Activated CD8-positive, alpha-beta memory T cell treated with anti-CD3 and anti-CD28 coated beads, Interleukin-2, amount 50 U/mL, for 24 hours (primary cell): ENCODE measurements around the gene CALY.

ENCODE experiments used
- DNase-seq: peaks from one replicate; pipeline ENCODE4 v3.0.0-alpha.2; 2020; ENCODE audit errors: extremely low read depth

The CALY gene

DNA sequence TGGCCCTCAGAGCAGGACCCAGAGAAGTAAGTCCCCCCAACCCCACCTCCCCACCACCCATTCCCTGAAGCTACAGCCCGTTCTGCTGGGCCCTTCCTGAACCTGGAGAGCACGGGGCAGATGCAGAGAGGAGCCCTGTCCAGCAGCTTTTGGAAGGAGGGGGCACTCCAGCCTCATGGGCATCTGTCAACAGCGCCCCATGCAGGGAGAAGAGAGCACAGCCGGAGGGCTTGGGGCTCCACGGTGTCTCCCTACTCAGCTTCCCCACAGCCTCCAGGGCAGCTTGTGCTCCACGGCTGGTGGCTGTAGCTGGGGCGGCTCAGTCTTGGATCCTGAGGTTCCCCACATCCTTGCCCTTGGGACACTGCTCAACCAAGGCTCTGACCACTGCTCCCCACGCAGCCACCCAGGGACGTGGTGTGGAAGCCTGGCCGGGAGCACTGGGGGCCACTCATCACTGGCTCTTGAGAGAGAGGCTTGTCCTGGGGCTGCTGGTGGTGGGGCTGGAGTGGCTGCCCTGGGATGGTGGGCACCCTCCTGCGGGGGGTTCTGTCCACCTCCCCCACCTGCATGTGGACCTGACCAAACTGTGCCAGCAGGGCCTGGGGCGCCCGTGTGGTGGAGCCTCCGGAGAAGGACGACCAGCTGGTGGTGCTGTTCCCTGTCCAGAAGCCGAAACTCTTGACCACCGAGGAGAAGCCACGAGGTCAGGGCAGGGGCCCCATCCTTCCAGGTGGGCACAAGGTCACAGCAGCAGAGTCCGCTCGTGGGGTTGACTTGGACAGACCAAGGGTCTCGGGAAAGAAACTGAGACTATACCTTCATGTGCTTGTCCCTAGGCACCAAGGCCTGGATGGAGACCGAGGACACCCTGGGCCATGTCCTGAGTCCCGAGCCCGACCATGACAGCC, 15.0 kb upstream of the CALY start:
- DNase-seq, result no peak

- DNase-seq, result no peak
Observed at GRCh38 chr10:133350950-133351329, 14.2 kb upstream of the CALY start.

DNA sequence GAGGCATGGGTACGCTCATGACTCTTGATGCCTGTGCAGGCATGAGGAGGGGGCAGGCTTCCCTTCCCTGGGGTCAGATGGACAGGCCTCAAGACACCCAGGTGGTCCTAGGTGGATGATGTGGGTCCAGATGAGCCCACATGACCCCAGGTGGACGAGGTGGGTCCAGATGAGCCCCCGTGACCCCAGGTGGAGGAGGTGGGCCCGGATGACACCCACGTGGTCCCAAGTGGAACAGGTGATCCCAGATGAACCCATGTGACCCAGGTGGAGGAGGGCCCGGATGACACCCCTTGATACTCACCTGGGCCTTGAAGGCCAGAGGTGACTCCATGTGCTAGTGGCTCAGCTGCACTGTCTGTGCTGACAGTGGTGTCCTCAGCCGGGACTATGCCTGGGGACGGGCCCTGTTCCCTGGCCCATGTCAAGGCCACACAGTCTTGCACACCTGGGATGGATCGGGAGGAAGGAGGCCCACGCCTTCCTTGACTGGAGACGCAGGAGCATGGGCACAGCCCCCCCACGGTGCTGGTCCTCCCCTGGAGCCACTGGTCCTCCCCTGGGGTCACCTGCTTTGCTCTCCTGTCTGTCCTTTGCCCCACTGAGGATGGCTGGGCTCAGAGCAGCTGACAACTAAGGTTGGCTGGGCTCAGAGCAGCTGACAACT, 13.7 kb upstream of the CALY start:
- no peak for DNase-seq

DNA sequence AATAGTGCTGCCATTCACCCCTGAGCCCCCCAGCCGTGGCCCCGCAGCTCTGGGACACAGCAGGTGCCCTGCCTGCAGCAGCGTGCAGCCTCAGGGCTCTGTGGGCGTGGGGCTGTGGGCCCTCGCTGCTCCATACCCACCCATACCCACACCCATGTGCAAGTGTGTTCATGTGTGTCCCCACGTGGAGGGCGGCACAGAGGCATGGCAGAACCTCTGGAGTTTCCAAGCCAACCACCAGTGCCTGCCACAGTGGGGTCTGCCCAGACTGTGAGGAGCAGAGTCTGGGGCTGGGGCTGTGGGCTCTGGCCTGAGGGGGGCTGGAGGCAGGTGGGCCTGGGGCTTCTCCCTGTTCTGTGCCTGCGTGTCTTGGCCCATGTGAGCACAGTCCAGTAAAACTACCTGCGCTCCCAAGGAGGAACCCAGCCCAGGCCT, 12.9 kb upstream of the CALY start:
- DNase-seq, result no peak

DNA sequence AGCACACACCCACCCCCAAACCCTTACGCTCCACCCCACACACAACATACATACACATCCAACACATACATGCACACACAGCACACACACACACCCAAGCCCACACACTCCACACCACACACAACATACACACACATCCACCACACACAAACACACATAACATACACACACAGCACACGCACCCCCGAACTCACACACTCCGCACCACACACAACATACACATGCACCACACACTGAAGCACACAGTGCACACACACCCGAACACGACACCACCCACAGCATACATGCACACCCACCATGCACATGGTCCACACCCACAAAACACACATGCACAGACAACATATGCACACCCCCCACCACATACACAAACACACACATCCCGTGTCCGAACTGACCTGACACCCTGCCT, 12.5 kb upstream of the CALY start:
- DNase-seq, result no peak

- DNase-seq, result no peak
Observed at GRCh38 chr10:133347710-133348517, 11.2 kb upstream of the CALY start.

- no peak for DNase-seq
Observed at GRCh38 chr10:133346413-133346812, 9.7 kb upstream of the CALY start.

- DNase-seq, result no peak
Observed at GRCh38 chr10:133344236-133344635, 7.5 kb upstream of the CALY start.

DNA sequence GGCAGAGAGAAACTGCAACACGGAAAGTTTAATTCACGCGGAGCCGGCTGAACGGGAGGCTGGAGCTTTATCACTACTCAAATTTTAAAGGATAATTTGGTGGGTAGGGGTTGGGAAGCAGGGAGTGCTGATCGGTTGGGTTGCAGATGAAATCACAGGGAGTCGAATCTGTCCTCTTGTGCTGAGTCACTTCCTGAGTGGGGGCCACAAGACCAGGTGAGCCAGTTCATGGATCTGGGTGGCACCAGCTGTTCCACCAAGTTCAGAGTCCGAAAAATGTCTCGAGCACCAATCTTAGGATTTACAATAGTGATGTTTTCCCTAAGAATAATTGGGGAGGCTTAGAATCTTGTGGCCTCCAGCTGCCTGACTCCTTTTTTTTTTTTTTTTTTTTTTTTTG, 6.9 kb upstream of the CALY start:
- DNase-seq, result no peak

DNA sequence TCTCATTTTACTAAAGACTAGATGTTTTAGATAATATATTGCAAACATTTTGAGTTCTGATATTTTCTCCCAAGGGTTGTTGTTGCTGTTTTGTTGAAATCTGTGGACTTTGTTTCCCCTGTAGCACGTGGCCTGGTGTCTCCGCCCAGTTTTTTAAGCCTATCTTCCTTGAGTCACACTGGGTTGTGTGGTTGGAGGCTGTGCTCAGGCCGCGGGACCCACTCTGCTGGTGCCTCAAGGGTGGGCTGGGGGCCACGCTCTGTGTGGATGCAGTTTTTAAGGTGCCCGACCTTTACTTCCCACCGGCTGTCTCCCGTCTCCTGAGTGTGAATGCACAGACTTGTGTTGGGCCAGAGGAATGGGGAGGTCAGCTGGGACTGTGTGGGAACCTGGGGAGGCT, 6.2 kb upstream of the CALY start:
- DNase-seq, result no peak

DNA sequence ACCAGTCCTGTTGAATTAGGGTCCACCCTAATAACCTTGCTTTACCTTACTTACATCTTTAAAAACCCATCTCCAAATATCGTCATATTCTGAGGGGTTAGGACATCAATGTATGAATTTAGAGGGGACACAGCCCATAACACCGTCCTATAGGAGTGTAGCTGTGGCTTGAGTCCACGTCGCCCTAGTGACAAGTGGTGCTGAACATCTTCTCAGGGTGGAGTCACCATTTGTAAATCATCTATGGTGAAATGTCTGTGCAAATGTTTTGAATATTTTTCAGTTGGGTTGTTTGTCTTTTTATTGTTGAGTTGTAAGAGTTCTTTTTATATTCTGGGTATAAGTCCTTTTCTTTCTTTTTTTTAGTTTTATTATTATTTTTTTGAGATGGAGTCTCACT, 5.3 kb upstream of the CALY start:
- no peak for DNase-seq

DNA sequence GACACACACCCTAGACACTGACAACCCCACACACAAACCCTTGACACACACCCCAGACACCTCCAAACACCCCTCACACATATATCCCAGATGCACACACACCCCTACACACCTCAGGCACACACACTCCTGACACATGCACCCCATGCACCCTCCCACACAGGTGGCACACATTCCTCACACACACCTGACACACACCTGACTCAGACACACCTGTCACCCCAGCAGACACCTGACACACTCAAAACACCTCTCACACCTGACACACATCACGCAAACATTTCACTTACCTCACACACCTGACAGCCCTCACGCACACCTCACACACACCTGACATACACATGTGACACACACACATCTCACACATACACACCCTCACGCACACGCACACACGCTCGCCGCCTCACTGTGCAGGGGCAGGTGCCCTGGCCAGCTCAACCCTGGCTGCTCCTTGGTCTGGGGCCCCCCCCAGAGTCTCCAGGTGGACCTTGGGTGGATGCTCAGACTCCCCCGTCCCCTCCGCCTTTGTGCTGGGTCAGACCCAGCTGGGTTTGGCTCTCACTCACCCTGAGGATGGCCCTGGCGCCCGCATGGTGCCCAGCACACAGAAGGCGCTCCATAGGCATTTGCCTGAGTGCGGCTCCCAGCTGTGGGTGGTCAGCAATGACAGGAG, 3.1 kb upstream of the CALY start:
- no peak for DNase-seq

- no peak for DNase-seq
Observed at GRCh38 chr10:133338080-133339071, 1.7 kb upstream of the CALY start.

DNA sequence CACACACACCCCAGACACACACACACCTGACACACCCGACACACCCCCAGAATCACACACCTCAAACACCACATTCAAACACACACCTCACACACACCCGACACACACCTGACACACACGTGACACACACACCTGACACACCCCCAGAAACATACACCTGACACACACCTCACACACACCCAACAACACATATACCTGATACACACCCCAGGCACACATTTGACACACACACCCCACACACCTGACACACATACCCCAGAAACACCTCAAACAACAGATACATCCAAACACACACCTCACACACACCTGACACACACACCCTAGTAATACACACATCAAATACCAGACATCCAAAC, 652 bp upstream of the CALY start:
- DNase-seq, result no peak

GRCh38 chr10:133336118-133336576, 549 bp downstream of the CALY start:
- no peak for DNase-seq

- no peak for DNase-seq
Observed at GRCh38 chr10:133335246-133336117, 1.2 kb downstream of the CALY start.

- DNase-seq, result no peak
Observed at GRCh38 chr10:133334503-133335245, 2.0 kb downstream of the CALY start.

- no peak for DNase-seq
Observed at GRCh38 chr10:133332936-133333699, 3.6 kb downstream of the CALY start.
